Smooth muscle cell (in vitro differentiated cells): ENCODE results near the gene SLIT3. TPM values are rescaled to one million over a fixed set of nuclear protein-coding genes. Genes with fewer than 3 reads are reported as not detected.

Source experiments
- DNase-seq: peaks from one replicate; lab custom pipeline; 2025; ENCODE audit not compliant: unreplicated experiment; lab: John Stamatoyannopoulos, UW
- H2AFZ ChIP-seq: fragments of 200-600 bp; sonication (generic); 2 replicates; pipeline ENCODE4 v1.6.0; 2016; ENCODE audit warnings: antibody characterized with exemption, low read depth, mild to moderate bottlenecking
- H3F3A ChIP-seq: fragments of 200-600 bp; sonication (generic); 2 replicates; pipeline ENCODE4 v1.6.0; 2017; ENCODE audit warnings: antibody characterized with exemption, low read depth
- H3K27ac ChIP-seq: fragments of 200-600 bp; sonication (generic); 2 replicates; pipeline ENCODE4 v1.5.1; 2016; ENCODE audit warnings: low read depth, mild to moderate bottlenecking
- H3K27me3 ChIP-seq: fragments of 200-600 bp; sonication (generic); 2 replicates; pipeline ENCODE4 v1.6.1; 2016; ENCODE audit warnings: low read depth, mild to moderate bottlenecking
- H3K36me3 ChIP-seq: fragments of 200-600 bp; sonication (generic); 2 replicates; pipeline ENCODE4 v1.5.1; 2016; ENCODE audit warnings: low read depth
- H3K4me1 ChIP-seq: fragments of 200-600 bp; sonication (generic); 2 replicates; pipeline ENCODE4 v1.5.1; 2016; ENCODE audit warnings: low read depth
- H3K4me2 ChIP-seq: fragments of 200-600 bp; sonication (generic); 2 replicates; pipeline ENCODE4 v1.6.0; 2016; ENCODE audit warnings: mild to moderate bottlenecking
- H3K4me3 ChIP-seq: fragments of 200-600 bp; sonication (generic); 2 replicates; pipeline ENCODE4 v1.5.1; 2016; ENCODE audit warnings: mild to moderate bottlenecking
- H3K79me2 ChIP-seq: fragments of 200-600 bp; sonication (generic); 2 replicates; pipeline ENCODE4 v1.6.0; 2016; ENCODE audit warnings: low read depth, mild to moderate bottlenecking
- H3K9ac ChIP-seq: fragments of 200-600 bp; sonication (generic); 2 replicates; pipeline ENCODE4 v1.6.0; 2016; ENCODE audit warnings: low read depth
- H3K9me3 ChIP-seq: fragments of 200-600 bp; sonication (generic); replicated peaks from 2 replicates; pipeline ENCODE4 v1.5.1; 2016; ENCODE audit warnings: low read depth
- H4K20me1 ChIP-seq: fragments of 200-600 bp; sonication (generic); 2 replicates; pipeline ENCODE4 v1.6.0; 2016; ENCODE audit warnings: low read depth
- WGBS: methylation state at CpG from one replicate; pipeline ENCODE4 v1.1.7; 2016; ENCODE audit warnings: low lambda C conversion rate; 5-methylcytosine and 5-hydroxymethylcytosine counted together
- polyA plus RNA-seq: library from polyadenylated mRNA; unstranded; fragments of >200 nt; fragmentation: Nextera tagmentation; extraction: Ambion mirVana; gene quantifications from 2 replicates; pipeline ENCODE4 v1.2.1, GENCODE V29; 2016
- total RNA-seq: library from RNA; depleted of rRNA; stranded (reverse); fragments of >200 nt; gene quantifications from 2 replicates; pipeline ENCODE4 v1.2.3, GENCODE V29; 2014
- TF ChIP-seq, protein P1 (sequence below): fragments of 200-600 bp; sonication (generic); IDR thresholded peaks from 2 replicates; pipeline ENCODE4 v1.5.1; 2017; ENCODE audit warnings: borderline replicate concordance, mild to moderate bottlenecking, antibody characterized with exemption; ENCODE audit not compliant: insufficient read depth, poor library complexity, severe bottlenecking

Gene SLIT3
- total and polyA plus RNA-seq, 2 experiments from 2014 or later, result 25.4 to 29.5 TPM

DNA sequence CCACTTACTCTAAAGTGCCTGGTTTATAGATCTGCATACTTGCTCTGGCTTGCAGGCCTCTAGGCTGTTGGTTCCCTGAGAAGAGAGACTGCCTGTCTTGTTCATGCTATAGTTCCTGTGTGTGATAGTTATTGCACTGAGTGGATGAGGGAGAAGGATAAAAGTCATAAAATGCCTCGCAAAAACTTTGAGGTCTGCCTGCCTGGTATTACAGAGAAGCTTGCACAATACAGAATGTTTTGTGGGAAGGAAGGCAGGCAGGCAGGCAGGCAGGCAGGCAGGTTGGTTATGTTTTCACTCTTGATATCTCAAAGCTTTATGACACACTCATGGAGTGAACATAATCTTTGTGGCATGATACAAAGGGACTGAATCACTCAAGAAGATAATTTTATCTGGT lies 287.1 kb downstream of the SLIT3 start:
- H3K9ac ChIP-seq, result no peak overlapping the region
- H3K27me3 ChIP-seq, result no peaks in the 10 kb centered on the region
- peaks cover 15% of the 10 kb centered on the region for H4K20me1 ChIP-seq
- no peak for DNase-seq
- no peaks in the 10 kb centered on the region for H3K36me3 ChIP-seq
- peaks cover 10% of the 10 kb centered on the region for H3F3A ChIP-seq
- no peaks in the 10 kb centered on the region for H3K9me3 ChIP-seq
- no peak overlapping the region for H3K27ac ChIP-seq
- H3K4me1 ChIP-seq, result peaks cover 7% of the 10 kb centered on the region
- TF ChIP-seq, protein P1, sequence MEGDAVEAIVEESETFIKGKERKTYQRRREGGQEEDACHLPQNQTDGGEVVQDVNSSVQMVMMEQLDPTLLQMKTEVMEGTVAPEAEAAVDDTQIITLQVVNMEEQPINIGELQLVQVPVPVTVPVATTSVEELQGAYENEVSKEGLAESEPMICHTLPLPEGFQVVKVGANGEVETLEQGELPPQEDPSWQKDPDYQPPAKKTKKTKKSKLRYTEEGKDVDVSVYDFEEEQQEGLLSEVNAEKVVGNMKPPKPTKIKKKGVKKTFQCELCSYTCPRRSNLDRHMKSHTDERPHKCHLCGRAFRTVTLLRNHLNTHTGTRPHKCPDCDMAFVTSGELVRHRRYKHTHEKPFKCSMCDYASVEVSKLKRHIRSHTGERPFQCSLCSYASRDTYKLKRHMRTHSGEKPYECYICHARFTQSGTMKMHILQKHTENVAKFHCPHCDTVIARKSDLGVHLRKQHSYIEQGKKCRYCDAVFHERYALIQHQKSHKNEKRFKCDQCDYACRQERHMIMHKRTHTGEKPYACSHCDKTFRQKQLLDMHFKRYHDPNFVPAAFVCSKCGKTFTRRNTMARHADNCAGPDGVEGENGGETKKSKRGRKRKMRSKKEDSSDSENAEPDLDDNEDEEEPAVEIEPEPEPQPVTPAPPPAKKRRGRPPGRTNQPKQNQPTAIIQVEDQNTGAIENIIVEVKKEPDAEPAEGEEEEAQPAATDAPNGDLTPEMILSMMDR, result no peak
- H2AFZ ChIP-seq, result no peak overlapping the region
- WGBS, result 0% methylated on average over 1 of the region's 1 CpG
- H3K4me2 ChIP-seq, result peak overlapping the region; percentile 34
- no peaks in the 10 kb centered on the region for H3K79me2 ChIP-seq
- no peak overlapping the region for H3K4me3 ChIP-seq

DNA sequence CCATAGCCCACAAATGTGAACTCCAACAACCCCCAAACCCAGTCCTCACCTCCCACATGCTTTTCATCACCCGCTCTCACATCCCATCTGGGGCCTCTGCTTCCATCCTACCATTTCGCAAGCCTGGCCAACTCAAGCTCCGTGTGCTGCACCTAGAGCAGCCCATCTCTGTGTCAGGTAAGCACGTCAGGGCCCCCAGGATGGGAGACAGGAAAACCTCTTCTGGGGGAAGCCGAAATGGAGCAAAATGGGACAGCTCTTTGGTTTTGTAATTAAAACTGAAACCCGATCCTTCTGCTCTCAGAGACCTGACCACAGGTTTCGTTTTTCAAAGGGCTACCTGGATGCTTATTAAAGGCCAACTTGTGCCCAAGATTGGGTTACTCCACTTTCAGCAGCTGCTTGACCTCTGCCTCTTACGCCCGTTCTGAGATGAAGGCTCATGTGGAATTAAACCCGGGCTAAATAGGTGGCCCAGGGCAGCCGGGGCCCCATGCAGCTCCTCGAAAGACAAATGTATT lies 287.7 kb downstream of the SLIT3 start:
- no peak overlapping the region for H3K27ac ChIP-seq
- H3K79me2 ChIP-seq, result no peaks in the 10 kb centered on the region
- H3K9ac ChIP-seq, result no peak overlapping the region
- H2AFZ ChIP-seq, result no peak overlapping the region
- no peaks in the 10 kb centered on the region for H3K9me3 ChIP-seq
- H4K20me1 ChIP-seq, result peaks cover 18% of the 10 kb centered on the region
- no peaks in the 10 kb centered on the region for H3K27me3 ChIP-seq
- H3K4me3 ChIP-seq, result no peak overlapping the region
- H3F3A ChIP-seq, result peaks cover 10% of the 10 kb centered on the region
- H3K4me2 ChIP-seq, result peak overlapping the region; percentile 34
- H3K4me1 ChIP-seq, result peaks cover 7% of the 10 kb centered on the region
- WGBS, result 68% methylated on average over 12 of the region's 12 CpGs
- no peaks in the 10 kb centered on the region for H3K36me3 ChIP-seq
- no peak for DNase-seq
- TF ChIP-seq, protein P1, result no peak

DNA sequence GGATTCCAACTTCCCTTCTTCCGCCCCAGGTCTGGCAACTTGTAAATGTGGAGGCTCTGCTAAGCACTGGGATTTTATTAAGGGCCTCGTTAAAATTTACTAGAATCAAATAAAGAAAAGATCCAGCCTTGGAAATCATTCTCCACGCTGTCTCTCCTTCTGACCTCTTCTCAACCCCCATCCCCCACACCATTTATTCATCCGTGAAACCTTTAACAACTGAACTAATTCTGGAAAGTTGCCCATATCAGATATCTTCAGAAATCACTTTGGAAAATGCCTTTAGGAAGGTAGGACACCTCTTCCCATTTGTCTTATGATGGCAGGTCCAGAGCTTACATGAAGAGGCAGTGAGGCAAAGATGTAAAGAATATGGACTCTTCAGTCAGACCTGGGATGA lies 288.5 kb downstream of the SLIT3 start:
- TF ChIP-seq, protein P1, result no peak
- Histone ChIP-seq H3K27ac (no peak overlapping the region), H3K9me3 (no peaks in the 10 kb centered on the region), H3K36me3 (no peaks in the 10 kb centered on the region), H3K9ac (no peak overlapping the region), H3F3A (peaks cover 10% of the 10 kb centered on the region), H2AFZ (no peak overlapping the region), H3K4me2 (no peak overlapping the region), H3K27me3 (no peaks in the 10 kb centered on the region), H3K4me3 (no peak overlapping the region), H3K4me1 (peaks cover 7% of the 10 kb centered on the region), H4K20me1 (peaks cover 18% of the 10 kb centered on the region), H3K79me2 (no peaks in the 10 kb centered on the region)
- no peak for DNase-seq
- 50% methylated on average over 4 of the region's 4 CpGs for WGBS

DNA sequence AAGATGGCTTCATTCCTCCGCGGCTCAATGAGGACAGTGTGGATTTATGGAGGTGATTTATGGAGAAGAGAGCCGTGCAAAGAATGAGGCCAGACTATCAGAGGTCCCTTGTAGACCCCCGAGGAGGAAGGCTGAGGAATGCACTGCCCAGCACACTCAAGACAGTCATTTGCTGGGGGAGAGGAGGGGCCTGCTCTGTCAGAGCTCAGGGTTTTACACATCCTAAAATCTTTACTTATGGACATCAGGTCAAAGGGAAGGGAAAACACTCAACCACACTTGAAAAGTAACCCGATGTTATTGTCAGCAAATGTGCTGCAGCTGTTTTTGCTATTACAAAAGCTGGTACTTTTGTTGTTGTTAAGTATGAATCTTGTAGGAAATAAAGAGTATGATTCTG lies 289.5 kb downstream of the SLIT3 start:
- no peaks in the 10 kb centered on the region for H3K79me2 ChIP-seq
- no peak overlapping the region for H2AFZ ChIP-seq
- H3K4me2 ChIP-seq, result no peak overlapping the region
- H3K27me3 ChIP-seq, result no peaks in the 10 kb centered on the region
- no peak overlapping the region for H3K9ac ChIP-seq
- no peak overlapping the region for H3K27ac ChIP-seq
- H3K4me3 ChIP-seq, result no peak overlapping the region
- H3K4me1 ChIP-seq, result peaks cover 12% of the 10 kb centered on the region
- H3K36me3 ChIP-seq, result no peaks in the 10 kb centered on the region
- DNase-seq, result no peak
- H3K9me3 ChIP-seq, result no peaks in the 10 kb centered on the region
- TF ChIP-seq, protein P1, result no peak
- 62% methylated on average over 5 of the region's 5 CpGs for WGBS
- peaks cover 10% of the 10 kb centered on the region for H3F3A ChIP-seq
- H4K20me1 ChIP-seq, result peaks cover 18% of the 10 kb centered on the region
